ENCODE measurements around the gene SUN1. TPM values are rescaled to one million over a fixed set of nuclear protein-coding genes. Genes with fewer than 3 reads are reported as not detected.
"Not testable (repeated sequence)": the region's sequence is repeated elsewhere in the genome, so short reads cannot be mapped to it uniquely, and the experiment has no call there.

SUN1 gene
- polyA plus RNA-seq, 1 of the 3 experiments (the other 2 are of a cell fraction): 369 TPM

DNA sequence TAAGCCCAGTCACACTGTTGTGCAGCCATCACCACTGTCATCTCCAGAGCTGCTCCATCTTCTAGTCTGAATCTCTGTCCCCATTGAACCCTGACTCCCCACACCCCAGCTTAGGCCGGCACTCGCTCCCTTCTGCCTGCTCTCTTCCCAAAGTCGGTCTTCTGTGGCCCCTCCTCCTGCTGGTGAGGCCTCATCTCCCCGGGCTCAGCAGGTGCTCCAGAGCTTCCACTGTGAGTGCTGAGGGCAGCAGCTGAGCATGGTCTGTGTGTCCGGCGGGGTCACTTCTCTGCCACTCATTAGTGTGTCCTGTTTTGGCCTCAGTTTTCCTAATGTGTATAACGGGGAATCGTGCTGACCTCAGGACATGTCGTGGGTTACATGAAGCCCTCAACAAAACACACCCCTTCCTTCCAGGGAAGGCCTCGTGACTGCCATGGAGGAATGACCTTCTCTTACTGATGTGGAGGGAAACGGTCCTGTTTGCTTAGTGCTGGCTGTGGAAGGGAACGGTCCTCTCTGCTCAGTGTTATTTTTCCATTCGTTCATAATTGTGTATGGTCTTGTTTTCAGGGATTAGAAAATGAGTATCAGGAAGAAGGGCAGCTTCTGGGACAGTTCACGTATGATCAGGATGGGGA, 39.7 kb downstream of the SUN1 start:
- Histone ChIP-seq H3K4me2 (no peak overlapping the region), H3K9me3 (no peaks in the 10 kb centered on the region), H3K36me3 (replicated peaks in 1 of 2; ENCODE audit: control insufficient read depth in 1 of 2, insufficient read depth in 2 of 2, low read length in 1 of 2) (peaks cover 47 to 58% of the 10 kb centered on the region in 2 experiments), H3K4me3 (ENCODE audit: low read depth in 2 of 2, low read length in 1 of 2) (no peak overlapping the region), H3F3A (replicated peaks; ENCODE audit: insufficient read depth) (peaks cover 46% of the 10 kb centered on the region), H4K20me1 (ENCODE audit: insufficient read depth) (no peaks in the 10 kb centered on the region), H2AFZ (ENCODE audit: low read depth) (no peak overlapping the region), H3K27me3 (ENCODE audit: insufficient read depth) (no peaks in the 10 kb centered on the region), H3K9ac (no peak overlapping the region), H3K4me1 (ENCODE audit: control insufficient read depth in 1 of 2, insufficient read depth in 2 of 2, low read depth in 1 of 2, low read length in 1 of 2) (peaks cover 0 to 28% of the 10 kb centered on the region in 2 experiments; a peak in 2 of 4 replicates), H3K27ac (ENCODE audit: low read depth in 2 of 2, low read length in 1 of 2) (no peak overlapping the region; a peak in 1 of 4 replicates), H3K79me2 (ENCODE audit: insufficient read depth) (peaks cover 8% of the 10 kb centered on the region; the same call in 1 of the 2 replicates), H3K9me2 (no peaks in the 10 kb centered on the region)
- DNase-seq: no peak
- TF ChIP-seq SIN3A (IDR thresholded peaks at IDR 0.05; ENCODE audit: borderline replicate concordance, low read depth, low read length) (no peak), GABPA (IDR thresholded peaks at IDR 0.05; ENCODE audit: low read depth) (no peak)
- TF ChIP-seq, protein P1, sequence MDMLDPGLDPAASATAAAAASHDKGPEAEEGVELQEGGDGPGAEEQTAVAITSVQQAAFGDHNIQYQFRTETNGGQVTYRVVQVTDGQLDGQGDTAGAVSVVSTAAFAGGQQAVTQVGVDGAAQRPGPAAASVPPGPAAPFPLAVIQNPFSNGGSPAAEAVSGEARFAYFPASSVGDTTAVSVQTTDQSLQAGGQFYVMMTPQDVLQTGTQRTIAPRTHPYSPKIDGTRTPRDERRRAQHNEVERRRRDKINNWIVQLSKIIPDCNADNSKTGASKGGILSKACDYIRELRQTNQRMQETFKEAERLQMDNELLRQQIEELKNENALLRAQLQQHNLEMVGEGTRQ (IDR thresholded peaks at IDR 0.05; ENCODE audit: borderline replicate concordance, low read depth, low read length): no peak
- 92% methylated on average over 14 of the region's 14 CpGs for WGBS (ENCODE audit: low lambda C conversion rate)
- ChIA-PET CTCF (interaction anchor here (0.8 to 6.4 kb wide), 22 partner anchors 12 to 550 kb away, joined by 3 to 123 read pairs (median 10); partner anchors contain the start of gene SUN1), POLR2A (no interaction called here)

DNA sequence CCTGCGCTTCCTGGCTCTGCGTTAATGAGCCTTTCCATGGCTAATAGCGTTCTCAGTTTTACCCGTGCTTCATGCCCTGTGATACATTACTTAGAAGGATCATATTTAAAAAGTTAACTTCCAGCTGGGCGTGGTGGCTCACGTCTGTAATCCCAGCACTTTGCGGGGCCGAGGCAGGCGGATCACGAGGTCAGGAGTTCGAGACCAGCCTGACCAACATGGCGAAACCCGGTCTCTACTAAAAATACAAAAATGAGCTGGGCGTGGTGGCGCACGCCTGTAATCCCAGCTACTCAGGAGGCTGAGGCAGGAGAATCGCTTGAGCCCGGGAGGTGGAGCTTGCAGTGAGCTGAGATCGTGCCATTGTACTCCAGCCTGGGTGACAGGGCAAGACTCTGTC, 40.4 kb downstream of the SUN1 start:
- peaks cover 42 to 52% of the 10 kb centered on the region in 2 experiments for H3K36me3 ChIP-seq (replicated peaks in 1 of 2; ENCODE audit: control insufficient read depth in 1 of 2, insufficient read depth in 2 of 2, low read length in 1 of 2)
- peaks cover 46% of the 10 kb centered on the region for H3F3A ChIP-seq (replicated peaks; ENCODE audit: insufficient read depth)
- POLR2A ChIA-PET; H3K9me2 ChIP-seq; H3K4me3 ChIP-seq (ENCODE audit: low read depth in 2 of 2, low read length in 1 of 2); H4K20me1 ChIP-seq (ENCODE audit: insufficient read depth); H3K27me3 ChIP-seq (ENCODE audit: insufficient read depth); DNase-seq; H2AFZ ChIP-seq (ENCODE audit: low read depth); H3K9ac ChIP-seq; H3K4me2 ChIP-seq; H3K9me3 ChIP-seq: not testable (repeated sequence)
- peak overlapping the region in 1 of 2 experiments; percentile 3; a peak in 1 of 4 replicates for H3K27ac ChIP-seq (ENCODE audit: low read depth in 2 of 2, low read length in 1 of 2)
- WGBS (ENCODE audit: low lambda C conversion rate): 85% methylated on average over 19 of the region's 19 CpGs
- H3K4me1 ChIP-seq (ENCODE audit: control insufficient read depth in 1 of 2, insufficient read depth in 2 of 2, low read depth in 1 of 2, low read length in 1 of 2): peaks cover 0 to 21% of the 10 kb centered on the region in 2 experiments; a peak in 2 of 4 replicates
- CTCF ChIA-PET: interaction anchor here (0.6 to 6.4 kb wide), 34 partner anchors 11 to 555 kb away, joined by 3 to 123 read pairs (median 6); partner anchors contain the start of gene SUN1
- peaks cover 13% of the 10 kb centered on the region; the same call in 1 of the 2 replicates for H3K79me2 ChIP-seq (ENCODE audit: insufficient read depth)

DNA sequence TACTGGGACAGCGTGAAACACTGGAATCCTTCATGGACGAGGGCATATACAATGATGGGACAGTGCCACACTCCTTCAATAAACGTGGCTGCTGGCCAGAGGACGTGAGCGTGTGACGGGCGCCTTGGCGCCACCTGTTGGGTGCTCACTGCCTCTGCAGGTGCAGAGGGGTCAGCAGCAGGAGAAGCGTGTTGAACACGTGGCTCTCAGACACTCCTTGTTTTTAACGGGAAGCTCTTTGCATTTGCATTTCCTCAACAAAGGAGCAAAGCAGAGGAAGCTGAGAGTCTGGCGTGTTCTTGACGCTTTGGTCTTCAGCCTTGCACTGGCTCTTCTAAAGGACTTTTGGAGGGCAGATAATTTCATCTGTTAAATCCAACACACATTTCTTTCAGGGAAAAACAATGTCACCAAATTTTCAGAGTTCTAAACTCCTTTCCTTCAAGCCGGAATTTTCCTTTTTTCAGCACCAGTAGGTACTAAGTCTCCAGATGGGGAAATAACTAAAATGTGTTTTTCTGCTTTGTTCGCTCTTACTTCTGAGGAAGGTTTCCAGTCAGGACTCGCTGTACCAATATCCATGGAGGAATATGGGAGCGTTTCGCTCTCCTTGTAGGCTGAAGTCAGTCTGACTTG, 41.2 kb downstream of the SUN1 start:
- CTCF ChIA-PET: interaction anchor here (0.6 to 6.4 kb wide), 42 partner anchors 9 to 552 kb away, joined by 3 to 123 read pairs (median 6); partner anchors contain the start of genes CYP2W1 and SUN1
- no peak overlapping the region for H2AFZ ChIP-seq (ENCODE audit: low read depth)
- DNase-seq: peak; percentile 93
- 0 out of 2 replicates have a peak overlapping the region, but pooled peaks have one; percentile 4 for H3K9ac ChIP-seq
- no peak overlapping the region for H3K4me3 ChIP-seq (ENCODE audit: low read depth in 2 of 2, low read length in 1 of 2)
- H4K20me1 ChIP-seq (ENCODE audit: insufficient read depth): peaks cover 7% of the 10 kb centered on the region
- no peaks in the 10 kb centered on the region for H3K9me3 ChIP-seq
- H3K27ac ChIP-seq (ENCODE audit: low read depth in 2 of 2, low read length in 1 of 2): peak overlapping the region; percentile 27 to 58
- no peaks in the 10 kb centered on the region for H3K27me3 ChIP-seq (ENCODE audit: insufficient read depth)
- peaks cover 36 to 52% of the 10 kb centered on the region in 2 experiments for H3K36me3 ChIP-seq (replicated peaks in 1 of 2; ENCODE audit: control insufficient read depth in 1 of 2, insufficient read depth in 2 of 2, low read length in 1 of 2)
- H3K79me2 ChIP-seq (ENCODE audit: insufficient read depth): peaks cover 16% of the 10 kb centered on the region
- POLR2A ChIA-PET: interaction anchor here (0.6 to 1.6 kb wide), 2 partner anchors 11 to 208 kb away, joined by 3 read pairs; no protein-coding TSS in a partner anchor
- no peaks in the 10 kb centered on the region for H3K9me2 ChIP-seq
- 39% methylated on average over 18 of the region's 18 CpGs for WGBS (ENCODE audit: low lambda C conversion rate)
- H3K4me2 ChIP-seq: no peak overlapping the region
- H3F3A ChIP-seq (replicated peaks; ENCODE audit: insufficient read depth): peaks cover 46% of the 10 kb centered on the region
- peaks cover 5 to 22% of the 10 kb centered on the region in 2 experiments; a peak in 2 of 4 replicates for H3K4me1 ChIP-seq (ENCODE audit: control insufficient read depth in 1 of 2, insufficient read depth in 2 of 2, low read depth in 1 of 2, low read length in 1 of 2)
- TF ChIP-seq RXRA (IDR thresholded peaks at IDR 0.05; ENCODE audit: borderline replicate concordance, low read depth) (no peak; the same call in 1 of the 2 replicates), GATA2 (CRISPR knock-in tag; IDR thresholded peaks at IDR 0.05) (no peak), TAF1 (IDR thresholded peaks at IDR 0.05; ENCODE audit: borderline replicate concordance, low read depth, low read length) (no peak; the same call in 1 of the 2 replicates), NRF1 (IDR thresholded peaks at IDR 0.05; ENCODE audit: low read depth, low read length) (no peak), FOXJ3 (CRISPR knock-in tag; IDR thresholded peaks at IDR 0.05) (0 out of 2 replicates have a peak, but pooled peaks have one; percentile 29), MEF2A (IDR thresholded peaks at IDR 0.05; ENCODE audit: borderline replicate concordance, low read depth) (no peak), YY1 (IDR thresholded peaks at IDR 0.05; ENCODE audit: low read depth) (no peak), TEAD4 (IDR thresholded peaks at IDR 0.05; ENCODE audit: borderline replicate concordance, insufficient read depth) (no peak), GABPA (IDR thresholded peaks at IDR 0.05; ENCODE audit: low read depth) (no peak), EZH2phosphoT487 (IDR thresholded peaks at IDR 0.05; ENCODE audit: borderline replicate concordance, low read depth) (no peak)
- TF ChIP-seq, protein P2, sequence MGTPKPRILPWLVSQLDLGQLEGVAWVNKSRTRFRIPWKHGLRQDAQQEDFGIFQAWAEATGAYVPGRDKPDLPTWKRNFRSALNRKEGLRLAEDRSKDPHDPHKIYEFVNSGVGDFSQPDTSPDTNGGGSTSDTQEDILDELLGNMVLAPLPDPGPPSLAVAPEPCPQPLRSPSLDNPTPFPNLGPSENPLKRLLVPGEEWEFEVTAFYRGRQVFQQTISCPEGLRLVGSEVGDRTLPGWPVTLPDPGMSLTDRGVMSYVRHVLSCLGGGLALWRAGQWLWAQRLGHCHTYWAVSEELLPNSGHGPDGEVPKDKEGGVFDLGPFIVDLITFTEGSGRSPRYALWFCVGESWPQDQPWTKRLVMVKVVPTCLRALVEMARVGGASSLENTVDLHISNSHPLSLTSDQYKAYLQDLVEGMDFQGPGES (IDR thresholded peaks at IDR 0.05; ENCODE audit: low read depth, low read length): no peak
- TF ChIP-seq, protein P3, sequence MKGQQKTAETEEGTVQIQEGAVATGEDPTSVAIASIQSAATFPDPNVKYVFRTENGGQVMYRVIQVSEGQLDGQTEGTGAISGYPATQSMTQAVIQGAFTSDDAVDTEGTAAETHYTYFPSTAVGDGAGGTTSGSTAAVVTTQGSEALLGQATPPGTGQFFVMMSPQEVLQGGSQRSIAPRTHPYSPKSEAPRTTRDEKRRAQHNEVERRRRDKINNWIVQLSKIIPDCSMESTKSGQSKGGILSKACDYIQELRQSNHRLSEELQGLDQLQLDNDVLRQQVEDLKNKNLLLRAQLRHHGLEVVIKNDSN (IDR thresholded peaks at IDR 0.05; ENCODE audit: borderline replicate concordance, low read depth): peak; percentile 75; the same call in 1 of the 2 replicates
